Endothelial cell of umbilical vein (primary cell): ENCODE measurements around the gene PEX5L. TPM values are rescaled to one million over a fixed set of nuclear protein-coding genes. Genes with fewer than 3 reads are reported as not detected.

Experiments used
- BruUV-seq: library from RNA; stranded (reverse); fragments of 400-500 nt; replicated peaks from 2 replicates; lab custom pipeline; 2021; lab: Mats Ljungman, UMichigan
- CTCF ChIA-PET: fragments of 300-600, 350-600 bp; sonication (Branson Sonifier 250); formaldehyde crosslinking; loops from one replicate; lab custom pipeline; 2021; ENCODE audit warnings: antibody characterized with exemption, inconsistent platforms; lab: Charles Lee
- POLR2A ChIA-PET: fragments of 300-600, 350-600 bp; sonication (Branson Sonifier 250); formaldehyde crosslinking; loops from one replicate; lab custom pipeline; 2021; ENCODE audit warnings: antibody characterized with exemption, inconsistent platforms; lab: Charles Lee
- DNase-seq: peaks from one replicate; pipeline ENCODE4 v3.0.0-alpha.2; 2011; ENCODE audit warnings: low read depth, low spot score
- FAIRE-seq: peaks from 2 replicates; lab custom pipeline; 2011; peaks lifted over from hg19 to GRCh38; lab: Jason Lieb, UNC
- H2AFZ ChIP-seq: 2 replicates; pipeline ENCODE4 v1.6.0; 2012; ENCODE audit warnings: low read depth, low read length, control low read depth, inconsistent platforms
- H3K27ac ChIP-seq: 2 replicates; pipeline ENCODE4 v1.5.1; 2011; ENCODE audit warnings: low read depth, mild to moderate bottlenecking, control low read depth, low read length, moderate library complexity; ENCODE audit not compliant: insufficient read depth
- H3K27me3 ChIP-seq, 2 experiments: 2 replicates each; pipeline versions ENCODE4 v1.6.0 to v1.6.1; 2011; ENCODE audit warnings: low read length in 2 of 2, mixed read lengths in 1 of 2; ENCODE audit not compliant: control insufficient read depth in 2 of 2, insufficient read depth in 2 of 2
- H3K36me3 ChIP-seq, 2 experiments: 2 replicates in 1 of 2; 3 replicates in 1 of 2; pipeline ENCODE4 v1.5.1; 2011; ENCODE audit warnings: low read length in 2 of 2, mild to moderate bottlenecking in 1 of 2, moderate library complexity in 1 of 2; ENCODE audit not compliant: control insufficient read depth in 2 of 2, insufficient read depth in 2 of 2; ENCODE audit errors: extremely low read depth in 1 of 2
- H3K4me1 ChIP-seq: 3 replicates; pipeline ENCODE4 v1.5.1; 2011; ENCODE audit warnings: mild to moderate bottlenecking, low read length; ENCODE audit not compliant: control insufficient read depth, insufficient read depth; ENCODE audit errors: extremely low read depth
- H3K4me2 ChIP-seq: 2 replicates; pipeline ENCODE4 v1.6.1; 2011; ENCODE audit warnings: low read length, control low read depth, mixed read lengths; ENCODE audit not compliant: insufficient read depth
- H3K4me3 ChIP-seq, 3 experiments: fragments of 200-600 bp in 1 of 3; sonication (generic), shearing (Covaris generic) in 1 of 3; replicated peaks in 1 of 3; 2 replicates each; pipeline ENCODE4 v1.5.1; 2011 to 2016; ENCODE audit warnings: control low read depth in 3 of 3, low read length in 3 of 3, mild to moderate bottlenecking in 2 of 3, inconsistent platforms in 1 of 3, low read depth in 1 of 3, moderate library complexity in 1 of 3; ENCODE audit not compliant: insufficient read depth in 1 of 3
- H3K79me2 ChIP-seq: 2 replicates; pipeline ENCODE4 v1.6.0; 2012; ENCODE audit warnings: low read length, inconsistent platforms; ENCODE audit not compliant: control insufficient read depth, insufficient read depth
- H3K9ac ChIP-seq: replicated peaks from 2 replicates; pipeline ENCODE3; 2011; ENCODE audit warnings: low read length, control low read depth; ENCODE audit not compliant: insufficient read depth; ENCODE audit errors: extremely low read depth
- H3K9me1 ChIP-seq: replicated peaks from 3 replicates; pipeline ENCODE4 v1.6.0; 2011; ENCODE audit warnings: mild to moderate bottlenecking, low read length; ENCODE audit not compliant: control insufficient read depth, insufficient read depth; ENCODE audit errors: extremely low read depth
- H3K9me3 ChIP-seq: replicated peaks from 2 replicates; pipeline ENCODE4 v1.5.1; 2012; ENCODE audit warnings: low read length, inconsistent platforms; ENCODE audit not compliant: control insufficient read depth, insufficient read depth
- H4K20me1 ChIP-seq: replicated peaks from 2 replicates; pipeline ENCODE3; 2011; ENCODE audit warnings: mild to moderate bottlenecking, low read length; ENCODE audit not compliant: control insufficient read depth, insufficient read depth; ENCODE audit errors: extremely low read depth
- CTCF ChIP-seq, 2 donors: IDR thresholded peaks; 1 replicate in 1 of 2; 2 replicates in 1 of 2; pipeline ENCODE4 v1.5.1; 2011; ENCODE audit warnings: low read length in 2 of 2, mild to moderate bottlenecking in 2 of 2, moderate library complexity in 2 of 2, control low read depth in 1 of 2, inconsistent platforms in 1 of 2, low read depth in 1 of 2; ENCODE audit not compliant: insufficient read depth in 1 of 2; ENCODE audit errors: extremely low read depth in 1 of 2
- EZH2 ChIP-seq: IDR thresholded peaks from 2 replicates; pipeline ENCODE4 v1.6.1; 2012; ENCODE audit warnings: borderline replicate concordance, low read depth, mild to moderate bottlenecking, moderate library complexity, low read length, inconsistent platforms; ENCODE audit not compliant: severe bottlenecking
- FOS ChIP-seq: IDR thresholded peaks from 2 replicates; pipeline ENCODE4 v1.6.1; 2011; ENCODE audit warnings: mild to moderate bottlenecking, low read length, moderate library complexity, borderline replicate concordance; ENCODE audit not compliant: insufficient read depth
- GATA2 ChIP-seq: IDR thresholded peaks from 2 replicates; pipeline ENCODE4 v1.7.0; 2011; ENCODE audit warnings: low read depth, mild to moderate bottlenecking, moderate library complexity, mixed read lengths, low read length; ENCODE audit not compliant: insufficient read length, insufficient read depth
- JUN ChIP-seq: IDR thresholded peaks from 2 replicates; pipeline ENCODE4 v1.6.1; 2011; ENCODE audit warnings: borderline replicate concordance, low read depth; ENCODE audit not compliant: insufficient read length, insufficient read depth
- MAX ChIP-seq: IDR thresholded peaks from 2 replicates; pipeline ENCODE4 v1.6.1; 2011; ENCODE audit not compliant: insufficient read depth, insufficient read length
- MYC ChIP-seq: IDR thresholded peaks from one replicate; pipeline ENCODE4 v1.6.1; 2011; ENCODE audit warnings: mild to moderate bottlenecking, low read depth, low read length
- POLR2A ChIP-seq: IDR thresholded peaks from 2 replicates; pipeline ENCODE4 v1.6.1; 2012; ENCODE audit warnings: low read depth, mild to moderate bottlenecking, control low read depth, low read length
- POLR2AphosphoS5 ChIP-seq: IDR thresholded peaks from 2 replicates; pipeline ENCODE4 v1.6.1; 2012; ENCODE audit warnings: low read depth, mild to moderate bottlenecking, control low read depth, low read length, moderate library complexity; ENCODE audit not compliant: insufficient read depth
- dilution Hi-C: fragments of 300-500 bp; cut with MboI; formaldehyde crosslinking; loops from one replicate; pipeline ENCODE4 v1.15.0; 2019; ENCODE audit warnings: low sequenced_read_pairs; ENCODE audit not compliant: extremely low pct_ligation_motif_present
- intact Hi-C: fragments of 100-400 bp; cut with micrococcal nuclease; formaldehyde crosslinking; loops from one replicate; pipeline ENCODE4 v1.10.0; 2022
- polyA plus RNA-seq, 4 experiments: library from polyadenylated mRNA; depleted of rRNA in 3 of 4; stranded (reverse) in 3 of 4; unstranded in 1 of 4; fragments of >200 nt; gene quantifications; 2 replicates each; pipeline versions ENCODE4 v1.2.1 to v1.2.3, GENCODE V29; 2011 to 2012; ENCODE audit warnings: missing spikeins in 1 of 4
- total RNA-seq: library from RNA; stranded (reverse); gene quantifications from 2 replicates; pipeline ENCODE4 v1.2.3, GENCODE V29; 2021

PEX5L gene
- total and polyA plus RNA-seq, 2 donors (not counting 3 experiments of a cell fraction or from before 2014, with no cell fraction given) = not detected

DNA sequence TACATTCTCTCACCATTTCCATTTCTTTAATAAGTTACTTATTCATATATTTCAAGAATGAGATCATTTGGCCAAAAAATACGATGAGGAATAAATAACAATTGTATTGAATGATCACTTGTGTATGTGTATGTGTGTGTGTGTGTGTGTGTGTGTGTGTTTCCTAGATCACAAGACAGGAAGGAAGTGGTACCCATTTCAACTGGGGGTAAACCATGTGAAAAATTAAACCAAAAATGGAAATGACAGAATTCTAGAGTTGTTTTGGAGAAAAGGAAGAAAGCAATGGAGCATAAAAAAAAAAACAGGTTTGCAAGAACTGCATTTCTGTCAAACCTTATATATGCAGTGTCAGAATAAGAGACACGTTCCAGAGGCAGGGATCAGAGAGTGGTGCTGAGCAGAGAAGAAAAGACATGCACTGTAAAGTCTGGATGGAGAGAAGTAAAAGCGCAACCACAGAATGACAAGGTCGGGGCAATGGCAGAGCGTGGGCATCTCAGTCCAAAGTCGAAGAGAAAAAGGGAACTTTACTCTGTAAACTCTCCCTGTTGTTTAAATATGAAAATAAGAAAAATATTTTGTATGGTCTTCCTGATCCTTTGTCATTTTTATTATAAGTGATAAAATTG is 75.5 kb downstream of the PEX5L start:
- Histone ChIP-seq H4K20me1 (no peaks in the 10 kb centered on the region), H3K4me2 (no peak overlapping the region), H3K4me1 (no peaks in the 10 kb centered on the region), H3K27me3 (no peaks in the 10 kb centered on the region), H3K9me3 (no peaks in the 10 kb centered on the region), H3K36me3 (no peaks in the 10 kb centered on the region), H3K9me1 (no peaks in the 10 kb centered on the region), H3K79me2 (no peaks in the 10 kb centered on the region), H3K9ac (no peak overlapping the region), H3K4me3 (no peak overlapping the region), H3K27ac (no peak overlapping the region), H2AFZ (no peak overlapping the region)
- intact Hi-C loops (no loop called here), dilution Hi-C loops (no loop called here)
- ChIA-PET CTCF (no interaction called here), POLR2A (no interaction called here)
- DNase-seq (no peak), FAIRE-seq (no peak)
- BruUV-seq = no TSS peak
- TF ChIP-seq POLR2A (no peak), MYC (no peak), GATA2 (no peak), MAX (no peak), CTCF (IDR thresholded peaks at IDR 0.05; ENCODE audit: extremely low read depth in 1 of 2, insufficient read depth in 1 of 2, low read depth in 1 of 2, low read length in 2 of 2) (no peak), EZH2 (no peak), FOS (no peak), POLR2AphosphoS5 (no peak), JUN (no peak)
